NCI-H146 (cell line): ENCODE data around the gene CAMSAP2.

ENCODE experiments used
- DNase-seq: peaks from one replicate; lab custom pipeline; 2025; lab: John Stamatoyannopoulos, UW

CAMSAP2 gene

GRCh38 chr1:200850554-200850953 lies 111.9 kb downstream of the CAMSAP2 start:
- no peak for DNase-seq

- no peak for DNase-seq
These were observed 118.1 kb downstream of the CAMSAP2 start for GRCh38 chr1:200856716-200857357.

- no peak for DNase-seq
These were observed 119.1 kb downstream of the CAMSAP2 start for GRCh38 chr1:200857804-200858203.

- no peak for DNase-seq
These were observed 123.4 kb downstream of the CAMSAP2 start for GRCh38 chr1:200861937-200862647.

- no peak for DNase-seq
These were observed 124.2 kb downstream of the CAMSAP2 start for GRCh38 chr1:200862713-200863415.

- DNase-seq: no peak
These were observed 127.4 kb downstream of the CAMSAP2 start for GRCh38 chr1:200866116-200866515.

- DNase-seq: no peak
These were observed 127.8 kb downstream of the CAMSAP2 start for GRCh38 chr1:200866521-200866920.

GRCh38 chr1:200867018-200867811 lies 128.5 kb downstream of the CAMSAP2 start:
- no peak for DNase-seq

GRCh38 chr1:200869376-200869752 lies 130.7 kb downstream of the CAMSAP2 start:
- no peak for DNase-seq

- DNase-seq: no peak
These were observed 131.2 kb downstream of the CAMSAP2 start for GRCh38 chr1:200869753-200870391.

- DNase-seq: no peak
These were observed 133.9 kb downstream of the CAMSAP2 start, which contains the start of gene GPR25 for GRCh38 chr1:200872446-200873115. TSS of gene GPR25 (plus strand) at chr1:200872981. CDS start at chr1:200873038, 57 bp downstream.

GRCh38 chr1:200873116-200873670 lies 134.5 kb downstream of the CAMSAP2 start:
- no peak for DNase-seq

GRCh38 chr1:200873671-200874397 lies 135.1 kb downstream of the CAMSAP2 start:
- DNase-seq: no peak

GRCh38 chr1:200874694-200875093 lies 136.0 kb downstream of the CAMSAP2 start:
- DNase-seq: no peak

- no peak for DNase-seq
These were observed 136.7 kb downstream of the CAMSAP2 start for GRCh38 chr1:200875416-200875815.

GRCh38 chr1:200877010-200877409 lies 138.3 kb downstream of the CAMSAP2 start:
- no peak for DNase-seq

- no peak for DNase-seq
These were observed 139.3 kb downstream of the CAMSAP2 start for GRCh38 chr1:200877839-200878551.

- DNase-seq: peak; percentile 79
These were observed 141.5 kb downstream of the CAMSAP2 start for GRCh38 chr1:200880212-200880611.

- no peak for DNase-seq
These were observed 144.4 kb downstream of the CAMSAP2 start for GRCh38 chr1:200883118-200883517.
